ENCODE measurements around the gene RIBC2.

- TF ChIP-seq CTCF (IDR thresholded peaks at IDR 0.05) (no peak), POLR2A (IDR thresholded peaks at IDR 0.05) (no peak), POLR2AphosphoS5 (IDR thresholded peaks at IDR 0.05) (no peak), EP300 (IDR thresholded peaks at IDR 0.05) (no peak)
Observed at GRCh38 chr22:45438336-45438735, 24.8 kb downstream of the RIBC2 start.

All from gastroesophageal sphincter (tissue), 3 donors.